Fibroblast of villous mesenchyme (primary cell): ENCODE data around the gene EPHB3. TPM values are rescaled to one million over a fixed set of nuclear protein-coding genes. Genes with fewer than 3 reads are reported as not detected.

ENCODE experiments used
- DNase-seq: peaks from one replicate; pipeline ENCODE4 v3.0.0-alpha.2; 2010; ENCODE audit warnings: low read depth
- H3K4me3 ChIP-seq: 2 replicates; pipeline ENCODE4 v1.5.1; 2011; ENCODE audit warnings: low read depth, mild to moderate bottlenecking, low read length
- total RNA-seq: library from RNA; depleted of rRNA; stranded (reverse); fragments of >200 nt; gene quantifications from 2 replicates; pipeline ENCODE4 v1.2.3, GENCODE V29; 2012
- TF ChIP-seq, protein P1 (sequence below): IDR thresholded peaks from 2 replicates; pipeline ENCODE4 v1.5.1; 2012; ENCODE audit warnings: low read depth, mild to moderate bottlenecking, low read length; ENCODE audit not compliant: insufficient read depth

Gene EPHB3
- total RNA-seq, 1 donor: 2.2 TPM

DNA sequence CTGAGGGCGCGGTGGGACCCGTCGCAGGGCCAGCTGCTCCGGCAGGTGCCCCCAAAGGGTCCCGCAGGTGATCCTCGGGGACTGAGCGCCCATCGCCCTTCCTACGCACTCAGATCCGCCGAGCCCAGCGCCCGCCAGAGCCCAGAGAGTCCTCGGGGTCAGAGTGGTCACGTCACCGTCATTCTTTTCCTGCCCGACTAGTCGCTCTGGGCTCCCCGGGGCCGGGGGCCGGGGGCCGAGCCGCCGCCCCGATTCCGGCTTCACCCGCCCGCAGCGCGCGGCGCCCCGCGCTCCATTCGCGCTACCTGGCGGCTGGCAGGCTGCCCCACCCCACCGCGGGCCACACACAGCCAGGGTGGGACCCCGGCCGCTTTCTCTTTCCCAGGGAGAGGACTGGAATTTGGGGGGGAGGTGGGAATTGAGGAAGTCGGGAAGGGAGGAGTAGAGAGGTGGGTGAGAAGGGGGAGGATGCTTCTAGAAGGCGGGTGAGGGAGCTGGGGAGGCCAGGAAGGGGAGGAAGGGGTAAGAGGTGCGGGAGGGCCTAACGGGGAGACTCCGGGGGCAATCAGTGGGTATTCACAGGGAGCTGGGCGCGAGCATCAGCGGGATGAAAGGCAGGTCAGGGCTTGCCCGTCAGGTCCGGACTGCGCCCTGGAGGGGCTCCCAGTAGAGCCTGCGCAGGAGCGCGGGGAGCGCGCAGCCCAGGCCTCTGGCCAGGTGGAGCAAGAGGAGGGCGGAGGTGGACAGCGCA lies 36.1 kb upstream of the EPHB3 start:
- H3K4me3 ChIP-seq: peak overlapping the region; percentile 33
- TF ChIP-seq, protein P1, sequence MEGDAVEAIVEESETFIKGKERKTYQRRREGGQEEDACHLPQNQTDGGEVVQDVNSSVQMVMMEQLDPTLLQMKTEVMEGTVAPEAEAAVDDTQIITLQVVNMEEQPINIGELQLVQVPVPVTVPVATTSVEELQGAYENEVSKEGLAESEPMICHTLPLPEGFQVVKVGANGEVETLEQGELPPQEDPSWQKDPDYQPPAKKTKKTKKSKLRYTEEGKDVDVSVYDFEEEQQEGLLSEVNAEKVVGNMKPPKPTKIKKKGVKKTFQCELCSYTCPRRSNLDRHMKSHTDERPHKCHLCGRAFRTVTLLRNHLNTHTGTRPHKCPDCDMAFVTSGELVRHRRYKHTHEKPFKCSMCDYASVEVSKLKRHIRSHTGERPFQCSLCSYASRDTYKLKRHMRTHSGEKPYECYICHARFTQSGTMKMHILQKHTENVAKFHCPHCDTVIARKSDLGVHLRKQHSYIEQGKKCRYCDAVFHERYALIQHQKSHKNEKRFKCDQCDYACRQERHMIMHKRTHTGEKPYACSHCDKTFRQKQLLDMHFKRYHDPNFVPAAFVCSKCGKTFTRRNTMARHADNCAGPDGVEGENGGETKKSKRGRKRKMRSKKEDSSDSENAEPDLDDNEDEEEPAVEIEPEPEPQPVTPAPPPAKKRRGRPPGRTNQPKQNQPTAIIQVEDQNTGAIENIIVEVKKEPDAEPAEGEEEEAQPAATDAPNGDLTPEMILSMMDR: no peak
- no peak for DNase-seq

DNA sequence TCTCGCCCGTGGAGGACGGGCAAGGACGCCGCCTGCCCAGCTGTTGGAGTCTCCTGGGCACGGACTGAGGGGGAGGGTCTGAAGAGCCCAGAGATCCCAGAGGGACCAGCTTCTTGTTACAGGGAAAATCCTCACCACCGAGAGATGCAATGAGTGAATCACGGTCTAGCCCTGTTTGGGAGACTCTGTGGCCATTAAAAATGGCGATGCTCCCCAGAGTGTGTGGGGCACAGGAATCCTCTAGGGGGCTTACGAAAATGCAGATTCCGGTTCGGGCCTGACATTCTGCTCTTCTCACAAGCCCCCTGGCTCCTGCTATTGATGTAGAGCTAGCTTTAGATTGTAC lies 35.5 kb upstream of the EPHB3 start:
- no peak for DNase-seq
- TF ChIP-seq, protein P1: no peak
- peak overlapping the region; percentile 32 for H3K4me3 ChIP-seq

- no peak overlapping the region for H3K4me3 ChIP-seq
- TF ChIP-seq, protein P1: no peak
- DNase-seq: peak; percentile 17
Observed at GRCh38 chr3:184531626-184532280, 29.8 kb upstream of the EPHB3 start.

GRCh38 chr3:184532940-184533732 lies 28.4 kb upstream of the EPHB3 start:
- TF ChIP-seq, protein P1: no peak
- no peak for DNase-seq

DNA sequence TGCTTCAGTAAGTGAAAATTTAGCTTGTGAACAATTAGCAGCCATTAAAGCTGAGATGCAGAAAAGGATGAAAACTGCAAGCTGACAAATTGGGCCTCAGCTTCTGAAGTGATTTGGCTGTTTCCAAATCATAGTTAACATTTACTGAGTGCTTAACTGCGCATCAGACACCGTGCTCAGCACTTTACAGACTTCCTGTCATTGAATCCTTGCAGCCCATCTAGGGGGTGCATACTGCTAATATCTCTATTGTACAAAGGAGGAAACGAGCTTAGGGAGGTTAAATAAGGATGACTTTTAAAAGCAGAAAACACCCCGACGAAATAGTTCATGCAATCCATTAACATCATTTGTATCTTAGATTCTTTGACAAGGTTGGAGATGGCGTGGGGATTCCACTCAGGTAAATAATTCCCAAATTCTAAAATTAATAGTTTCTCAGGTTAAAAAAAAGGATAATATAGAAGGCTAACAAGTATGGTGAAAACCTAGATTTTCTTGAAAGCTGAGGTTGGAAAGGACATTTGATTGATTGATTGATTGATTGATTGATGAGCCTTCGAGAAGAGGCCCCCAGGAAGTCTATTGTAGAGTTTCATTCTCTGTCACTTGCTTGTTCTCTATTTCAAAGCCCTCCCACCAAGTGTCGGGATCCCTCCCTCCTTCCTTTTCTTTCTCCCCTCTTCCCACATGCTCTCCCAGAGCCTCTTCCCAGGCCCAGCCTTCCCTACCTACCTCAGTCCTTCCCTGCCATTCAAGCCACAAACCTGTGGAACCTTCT lies 23.5 kb upstream of the EPHB3 start:
- H3K4me3 ChIP-seq: no peak overlapping the region
- TF ChIP-seq, protein P1: no peak
- DNase-seq: no peak

More at GRCh38 chr3:184532940-184533732, 28.4 kb upstream of the EPHB3 start:
- no peak overlapping the region for H3K4me3 ChIP-seq
